ENCODE measurements around the gene NPDC1. TPM values are rescaled to one million over a fixed set of nuclear protein-coding genes. Genes with fewer than 3 reads are reported as not detected.
A peak's percentile ranks its signal among the peaks of the same experiment; 100 is the strongest.

Gene NPDC1
- total RNA-seq, 2 experiments from 2014 or later = 15.3 to 16.0 TPM

DNA sequence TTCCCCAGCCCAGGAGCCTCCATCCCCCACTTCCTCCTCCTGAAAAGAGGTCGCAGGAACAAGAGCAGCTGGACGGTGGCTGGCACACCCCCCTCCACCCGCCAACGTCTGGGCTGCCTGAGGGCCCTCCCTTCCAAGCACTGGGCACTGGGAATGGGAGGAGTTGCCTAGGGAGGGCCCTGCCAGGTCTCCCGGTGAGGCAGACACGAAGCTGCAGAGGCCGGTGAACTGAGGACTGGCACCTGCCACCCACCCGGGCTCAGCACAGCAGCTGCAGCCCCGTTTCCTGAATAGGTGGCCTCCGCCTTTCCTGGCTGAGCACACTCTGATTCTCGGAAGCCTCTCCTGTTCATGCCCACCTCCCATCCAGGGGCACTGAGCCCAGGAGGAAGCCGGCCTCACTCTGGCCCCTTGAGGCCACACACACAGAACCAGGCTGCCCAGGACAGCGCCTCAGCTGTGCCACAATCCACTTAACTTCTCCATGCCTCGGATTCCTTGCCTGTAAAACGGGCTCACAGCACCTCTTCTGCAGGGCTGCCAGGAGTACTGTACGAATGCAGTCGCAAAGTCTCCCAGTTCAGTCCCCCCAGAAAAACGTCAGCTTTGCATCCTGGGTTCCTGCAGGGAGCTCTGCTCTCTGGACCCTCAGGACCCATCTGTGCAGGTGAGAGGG lies 1.3 kb downstream of the NPDC1 start:
- no peaks in the 10 kb centered on the region for H3K36me3 Mint-ChIP-seq (ENCODE audit: low read depth)
- CTCF ChIA-PET = interaction anchor here (1.3 to 2.2 kb wide), 3 partner anchors 10 to 19 kb away, joined by 4 to 6 read pairs (median 5); no protein-coding TSS in a partner anchor
- H3K27ac Mint-ChIP-seq = no peak overlapping the region
- H3K27me3 Mint-ChIP-seq = peaks cover 31% of the 10 kb centered on the region
- H3K9me3 ChIP-seq (ENCODE audit: control insufficient read depth in 1 of 2, insufficient read depth in 1 of 2, low read length in 2 of 2) = peaks cover 0 to 37% of the 10 kb centered on the region in 2 experiments
- H3K27me3 ChIP-seq (ENCODE audit: control insufficient read depth in 1 of 2, insufficient read depth in 2 of 2, low read length in 2 of 2) = peaks cover 52 to 53% of the 10 kb centered on the region in 2 experiments
- peaks cover 41% of the 10 kb centered on the region for H3K4me1 ChIP-seq (ENCODE audit: insufficient read depth, low read length)
- no peak overlapping the region for H3K27ac ChIP-seq (ENCODE audit: low read depth in 1 of 2, low read length in 2 of 2)
- H3K36me3 ChIP-seq (ENCODE audit: insufficient read depth, low read length) = no peaks in the 10 kb centered on the region
- POLR2A ChIA-PET = interaction anchor here (0.6 kb wide), 1 partner anchor 316 kb away, joined by 3 read pairs; no protein-coding TSS in a partner anchor
- no peak for TF ChIP-seq CTCF (IDR thresholded peaks at IDR 0.05)
- peak overlapping the region; percentile 47 for H3K4me3 ChIP-seq (ENCODE audit: low read length)
- intact Hi-C loops (cut with DNase I, micrococcal nuclease) = loop anchor here in 1 of 2 experiments (5.0 kb wide), 1 partner anchor 183 kb away; the partner anchor contains the start of genes CYSRT1 and RNF224
- no peaks in the 10 kb centered on the region for H3K9me3 Mint-ChIP-seq
- no peaks in the 10 kb centered on the region for H3K4me1 Mint-ChIP-seq (ENCODE audit: low read depth)
- ATAC-seq (ENCODE audit: poor library complexity) = no peak
- DNase-seq = no peak
- H3K4me3 Mint-ChIP-seq = peak overlapping the region; percentile 51

GRCh38 chr9:137044037-137044436 lies 1.9 kb downstream of the NPDC1 start:
- no peak overlapping the region for H3K27ac Mint-ChIP-seq

More at GRCh38 chr9:137044037-137044436, 1.9 kb downstream of the NPDC1 start:
- Histone ChIP-seq H3K36me3 (ENCODE audit: insufficient read depth, low read length) (no peaks in the 10 kb centered on the region), H3K4me3 (ENCODE audit: low read length) (peak overlapping the region; percentile 47), H3K27me3 (ENCODE audit: control insufficient read depth in 1 of 2, insufficient read depth in 2 of 2, low read length in 2 of 2) (peaks cover 46 to 47% of the 10 kb centered on the region in 2 experiments), H3K27ac (ENCODE audit: low read depth in 1 of 2, low read length in 2 of 2) (no peak overlapping the region), H3K9me3 (ENCODE audit: control insufficient read depth in 1 of 2, insufficient read depth in 1 of 2, low read length in 2 of 2) (peaks cover 0 to 31% of the 10 kb centered on the region in 2 experiments), H3K4me1 (ENCODE audit: insufficient read depth, low read length) (peaks cover 35% of the 10 kb centered on the region)
- H3K9me3 Mint-ChIP-seq = no peaks in the 10 kb centered on the region
- no peaks in the 10 kb centered on the region for H3K4me1 Mint-ChIP-seq (ENCODE audit: low read depth)
- intact Hi-C loops (cut with DNase I, micrococcal nuclease) = no loop called here
- CTCF ChIA-PET = interaction anchor here (1.3 to 2.2 kb wide), 3 partner anchors 9 to 20 kb away, joined by 4 to 6 read pairs (median 5); no protein-coding TSS in a partner anchor
- DNase-seq (no peak), ATAC-seq (ENCODE audit: poor library complexity) (no peak)
- TF ChIP-seq CTCF (IDR thresholded peaks at IDR 0.05) = no peak
- POLR2A ChIA-PET = interaction anchor here (0.6 kb wide), 1 partner anchor 316 kb away, joined by 3 read pairs; no protein-coding TSS in a partner anchor
- no peaks in the 10 kb centered on the region for H3K36me3 Mint-ChIP-seq (ENCODE audit: low read depth)
- H3K4me3 Mint-ChIP-seq = no peak overlapping the region
- peaks cover 28% of the 10 kb centered on the region for H3K27me3 Mint-ChIP-seq
